ENCODE measurements around the gene GRB14.

GRB14 gene

DNA sequence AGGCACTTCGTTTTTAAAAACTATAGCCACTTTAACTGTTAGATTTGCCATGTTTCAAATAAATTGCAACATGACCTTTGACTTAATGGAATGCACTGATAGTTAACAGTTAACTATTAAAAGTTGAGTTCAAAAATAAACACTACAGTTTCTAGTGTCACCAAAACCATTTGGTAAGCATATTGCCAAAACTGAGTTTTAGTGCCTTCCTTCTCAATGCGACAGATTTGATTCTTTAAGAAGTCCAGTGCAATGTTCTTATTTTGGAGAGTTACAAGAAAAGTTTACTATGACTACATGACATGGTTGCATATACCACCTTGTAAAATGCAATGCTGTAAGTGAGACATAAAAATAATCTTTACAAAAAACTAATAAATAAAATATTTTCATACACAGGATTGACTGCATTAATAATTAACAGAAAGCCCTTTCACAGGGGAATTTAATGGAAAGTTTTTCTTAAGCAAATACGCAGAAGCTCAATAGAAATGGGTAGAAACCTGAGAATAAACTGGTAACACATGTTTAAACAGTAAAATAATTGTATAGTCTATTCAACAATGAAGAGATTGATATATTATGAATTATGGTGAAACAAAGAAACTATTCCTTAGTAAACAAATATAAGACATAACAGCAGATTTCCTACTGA, 53.8 kb downstream of the GRB14 start:
- H3K27me3 ChIP-seq (ENCODE audit: insufficient read depth, low read length, poor library complexity), result no peaks in the 10 kb centered on the region
- no peaks in the 10 kb centered on the region for H3K79me2 ChIP-seq (ENCODE audit: insufficient read depth, low read length)
- peaks cover 3% of the 10 kb centered on the region; the same call in 1 of the 2 replicates for H3K4me1 ChIP-seq (ENCODE audit: insufficient read depth, low read length)
- no peak overlapping the region for H2AFZ ChIP-seq (ENCODE audit: low read depth, low read length)
- H3K9me3 ChIP-seq (ENCODE audit: insufficient read depth, low read length, severe bottlenecking), result no peaks in the 10 kb centered on the region
- ATAC-seq (ENCODE audit: insufficient read depth, low read depth) (no peak), DNase-seq (no peak)
- H3K36me3 ChIP-seq (ENCODE audit: insufficient read depth, low read length), result no peaks in the 10 kb centered on the region
- no peaks in the 10 kb centered on the region for H4K20me1 ChIP-seq (ENCODE audit: insufficient read depth, low read length)
- H3K4me2 ChIP-seq (ENCODE audit: insufficient read depth, low read length), result no peak overlapping the region
- H3K9ac ChIP-seq (ENCODE audit: low read depth, low read length), result no peak overlapping the region
- no peak for TF ChIP-seq EZH2 (IDR thresholded peaks at IDR 0.05; ENCODE audit: borderline replicate concordance, low read depth, low read length, severe bottlenecking)
- TF ChIP-seq, protein P1, sequence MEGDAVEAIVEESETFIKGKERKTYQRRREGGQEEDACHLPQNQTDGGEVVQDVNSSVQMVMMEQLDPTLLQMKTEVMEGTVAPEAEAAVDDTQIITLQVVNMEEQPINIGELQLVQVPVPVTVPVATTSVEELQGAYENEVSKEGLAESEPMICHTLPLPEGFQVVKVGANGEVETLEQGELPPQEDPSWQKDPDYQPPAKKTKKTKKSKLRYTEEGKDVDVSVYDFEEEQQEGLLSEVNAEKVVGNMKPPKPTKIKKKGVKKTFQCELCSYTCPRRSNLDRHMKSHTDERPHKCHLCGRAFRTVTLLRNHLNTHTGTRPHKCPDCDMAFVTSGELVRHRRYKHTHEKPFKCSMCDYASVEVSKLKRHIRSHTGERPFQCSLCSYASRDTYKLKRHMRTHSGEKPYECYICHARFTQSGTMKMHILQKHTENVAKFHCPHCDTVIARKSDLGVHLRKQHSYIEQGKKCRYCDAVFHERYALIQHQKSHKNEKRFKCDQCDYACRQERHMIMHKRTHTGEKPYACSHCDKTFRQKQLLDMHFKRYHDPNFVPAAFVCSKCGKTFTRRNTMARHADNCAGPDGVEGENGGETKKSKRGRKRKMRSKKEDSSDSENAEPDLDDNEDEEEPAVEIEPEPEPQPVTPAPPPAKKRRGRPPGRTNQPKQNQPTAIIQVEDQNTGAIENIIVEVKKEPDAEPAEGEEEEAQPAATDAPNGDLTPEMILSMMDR (IDR thresholded peaks at IDR 0.05; ENCODE audit: borderline replicate concordance, extremely low read depth, low read length, poor library complexity, severe bottlenecking), result no peak
- H3K4me3 ChIP-seq (ENCODE audit: low read depth in 1 of 2, low read length in 2 of 2), result no peak overlapping the region
- no peak overlapping the region for H3K27ac ChIP-seq (ENCODE audit: low read length)

DNA sequence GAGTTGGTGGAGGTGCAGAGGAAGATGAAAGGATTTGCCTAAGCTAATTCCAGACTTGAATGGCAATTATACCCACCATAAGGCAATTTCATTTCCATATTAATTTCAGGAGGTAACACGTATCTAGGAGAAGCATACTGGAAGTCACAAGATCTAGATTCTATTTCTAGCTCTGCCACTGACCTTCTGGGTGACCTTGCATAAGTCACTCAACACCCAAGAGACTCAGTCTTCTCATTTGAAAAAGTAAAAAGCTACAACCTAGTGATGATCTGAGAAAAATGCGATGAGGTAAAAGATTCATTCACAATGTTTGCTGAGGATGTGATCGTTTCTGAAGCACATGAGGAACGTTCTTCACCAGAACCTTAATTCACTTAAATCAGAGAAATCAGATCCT, 55.9 kb downstream of the GRB14 start:
- DNase-seq (no peak), ATAC-seq (ENCODE audit: insufficient read depth, low read depth) (no peak)
- no peak overlapping the region for H3K9ac ChIP-seq (ENCODE audit: low read depth, low read length)
- H3K4me1 ChIP-seq (ENCODE audit: insufficient read depth, low read length), result no peaks in the 10 kb centered on the region
- no peaks in the 10 kb centered on the region for H3K79me2 ChIP-seq (ENCODE audit: insufficient read depth, low read length)
- H3K27me3 ChIP-seq (ENCODE audit: insufficient read depth, low read length, poor library complexity), result no peaks in the 10 kb centered on the region
- no peak overlapping the region for H3K4me2 ChIP-seq (ENCODE audit: insufficient read depth, low read length)
- H4K20me1 ChIP-seq (ENCODE audit: insufficient read depth, low read length), result no peaks in the 10 kb centered on the region
- no peak overlapping the region for H3K27ac ChIP-seq (ENCODE audit: low read length)
- no peaks in the 10 kb centered on the region for H3K9me3 ChIP-seq (ENCODE audit: insufficient read depth, low read length, severe bottlenecking)
- no peak overlapping the region for H2AFZ ChIP-seq (ENCODE audit: low read depth, low read length)
- TF ChIP-seq, protein P1 (IDR thresholded peaks at IDR 0.05; ENCODE audit: borderline replicate concordance, extremely low read depth, low read length, poor library complexity, severe bottlenecking), result no peak
- no peaks in the 10 kb centered on the region for H3K36me3 ChIP-seq (ENCODE audit: insufficient read depth, low read length)
- no peak overlapping the region for H3K4me3 ChIP-seq (ENCODE audit: low read depth in 1 of 2, low read length in 2 of 2)

DNA sequence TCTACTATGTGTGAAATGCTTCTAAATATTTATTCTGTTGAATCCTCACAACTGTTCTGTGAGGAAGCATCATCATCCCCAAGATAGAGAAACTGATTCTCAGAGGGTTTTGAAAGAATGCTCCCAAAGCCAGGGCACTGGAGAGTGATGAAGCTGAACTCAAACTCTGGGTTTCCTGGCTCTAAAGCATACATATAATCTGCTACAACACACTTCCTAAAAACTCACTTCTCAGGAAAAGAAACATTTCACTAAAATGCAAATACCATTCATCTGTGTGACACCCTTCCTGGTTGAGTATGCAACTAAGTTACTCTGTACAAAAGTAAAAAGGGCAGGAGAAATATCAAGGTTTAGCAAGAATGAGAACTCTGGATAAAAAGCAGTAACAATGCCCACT, 58.6 kb downstream of the GRB14 start:
- ATAC-seq (ENCODE audit: insufficient read depth, low read depth) (no peak), DNase-seq (no peak)
- H3K79me2 ChIP-seq (ENCODE audit: insufficient read depth, low read length), result no peaks in the 10 kb centered on the region
- H3K9ac ChIP-seq (ENCODE audit: low read depth, low read length), result no peak overlapping the region
- no peaks in the 10 kb centered on the region for H3K9me3 ChIP-seq (ENCODE audit: insufficient read depth, low read length, severe bottlenecking)
- H3K27me3 ChIP-seq (ENCODE audit: insufficient read depth, low read length, poor library complexity), result no peaks in the 10 kb centered on the region
- H3K36me3 ChIP-seq (ENCODE audit: insufficient read depth, low read length), result no peaks in the 10 kb centered on the region
- H3K27ac ChIP-seq (ENCODE audit: low read length), result no peak overlapping the region
- no peak overlapping the region for H3K4me2 ChIP-seq (ENCODE audit: insufficient read depth, low read length)
- TF ChIP-seq, protein P1 (IDR thresholded peaks at IDR 0.05; ENCODE audit: borderline replicate concordance, extremely low read depth, low read length, poor library complexity, severe bottlenecking), result no peak
- no peak for TF ChIP-seq EZH2 (IDR thresholded peaks at IDR 0.05; ENCODE audit: borderline replicate concordance, low read depth, low read length, severe bottlenecking)
- H3K4me1 ChIP-seq (ENCODE audit: insufficient read depth, low read length), result no peaks in the 10 kb centered on the region
- no peaks in the 10 kb centered on the region for H4K20me1 ChIP-seq (ENCODE audit: insufficient read depth, low read length)
- no peak overlapping the region for H2AFZ ChIP-seq (ENCODE audit: low read depth, low read length)
- no peak overlapping the region for H3K4me3 ChIP-seq (ENCODE audit: low read depth in 1 of 2, low read length in 2 of 2)

DNA sequence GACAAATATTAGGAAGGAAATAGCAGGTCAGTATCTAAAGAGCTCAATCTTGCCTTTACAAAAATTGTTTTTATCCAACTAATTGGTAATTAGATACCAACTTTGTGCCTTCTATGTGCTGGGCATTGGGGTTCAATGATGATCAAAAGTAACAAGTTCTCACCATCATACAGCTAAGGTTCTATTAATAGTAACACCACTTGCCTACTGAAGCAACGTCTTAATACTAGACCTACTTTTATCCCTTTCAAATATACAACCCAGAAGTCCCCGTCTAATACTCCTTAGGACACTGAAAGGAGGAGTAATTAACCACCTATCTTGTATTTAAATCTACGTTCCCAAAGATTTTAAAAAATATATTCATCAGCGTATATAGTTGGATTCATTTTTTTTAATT, 59.3 kb downstream of the GRB14 start:
- H3K9ac ChIP-seq (ENCODE audit: low read depth, low read length), result no peak overlapping the region
- no peak overlapping the region for H3K4me2 ChIP-seq (ENCODE audit: insufficient read depth, low read length)
- TF ChIP-seq, protein P1 (IDR thresholded peaks at IDR 0.05; ENCODE audit: borderline replicate concordance, extremely low read depth, low read length, poor library complexity, severe bottlenecking), result no peak
- no peak for TF ChIP-seq EZH2 (IDR thresholded peaks at IDR 0.05; ENCODE audit: borderline replicate concordance, low read depth, low read length, severe bottlenecking)
- ATAC-seq (ENCODE audit: insufficient read depth, low read depth), result no peak
- H3K79me2 ChIP-seq (ENCODE audit: insufficient read depth, low read length), result no peaks in the 10 kb centered on the region
- no peak overlapping the region for H3K4me3 ChIP-seq (ENCODE audit: low read depth in 1 of 2, low read length in 2 of 2)
- no peaks in the 10 kb centered on the region for H3K9me3 ChIP-seq (ENCODE audit: insufficient read depth, low read length, severe bottlenecking)
- no peaks in the 10 kb centered on the region for H4K20me1 ChIP-seq (ENCODE audit: insufficient read depth, low read length)
- no peak overlapping the region for H3K27ac ChIP-seq (ENCODE audit: low read length)
- no peaks in the 10 kb centered on the region for H3K27me3 ChIP-seq (ENCODE audit: insufficient read depth, low read length, poor library complexity)
- no peaks in the 10 kb centered on the region for H3K4me1 ChIP-seq (ENCODE audit: insufficient read depth, low read length)
- no peak for DNase-seq
- no peaks in the 10 kb centered on the region for H3K36me3 ChIP-seq (ENCODE audit: insufficient read depth, low read length)
- H2AFZ ChIP-seq (ENCODE audit: low read depth, low read length), result no peak overlapping the region

Measured in DND-41 (cell line).